ENCODE results near the gene AQP11. TPM values are rescaled to one million over a fixed set of nuclear protein-coding genes. Genes with fewer than 3 reads are reported as not detected.

The AQP11 gene
- total RNA-seq, 2 donors from 2014 or later = 0.22 to 0.69 TPM

GRCh38 chr11:77654770-77655434 lies 65.1 kb downstream of the AQP11 start:
- Mint-ChIP-seq H3K27me3 (ENCODE audit: low read depth) (peaks cover 4% of the 10 kb centered on the region), H3K9me3 (no peaks in the 10 kb centered on the region), H3K4me3 (no peak overlapping the region), H3K4me1 (ENCODE audit: low read depth) (no peaks in the 10 kb centered on the region), H3K27ac (no peak overlapping the region), H3K36me3 (ENCODE audit: insufficient read depth in 2 of 2) (no peaks in the 10 kb centered on the region)
- ATAC-seq (replicated peaks in 1 of 2) (no peak), DNase-seq (no peak)

GRCh38 chr11:77656362-77656761 lies 66.6 kb downstream of the AQP11 start:
- Mint-ChIP-seq H3K36me3 (ENCODE audit: insufficient read depth in 2 of 2) (no peaks in the 10 kb centered on the region), H3K4me1 (ENCODE audit: low read depth) (no peaks in the 10 kb centered on the region), H3K9me3 (no peaks in the 10 kb centered on the region), H3K4me3 (no peak overlapping the region), H3K27me3 (ENCODE audit: low read depth) (no peaks in the 10 kb centered on the region), H3K27ac (no peak overlapping the region)
- DNase-seq (no peak), ATAC-seq (replicated peaks in 1 of 2) (no peak)

GRCh38 chr11:77658213-77659013 lies 68.7 kb downstream of the AQP11 start:
- no peaks in the 10 kb centered on the region for H3K9me3 Mint-ChIP-seq
- ATAC-seq (replicated peaks in 1 of 2) (no peak), DNase-seq (no peak)
- H3K27me3 Mint-ChIP-seq (ENCODE audit: low read depth) = no peaks in the 10 kb centered on the region
- H3K36me3 Mint-ChIP-seq (ENCODE audit: insufficient read depth in 2 of 2) = no peaks in the 10 kb centered on the region
- H3K27ac Mint-ChIP-seq = no peak overlapping the region
- no peak overlapping the region for H3K4me3 Mint-ChIP-seq
- no peaks in the 10 kb centered on the region for H3K4me1 Mint-ChIP-seq (ENCODE audit: low read depth)

Other genes starting within 250 kb of the AQP11 start
- gene PAK1, start 115.9 kb upstream of the AQP11 start, total RNA-seq = 10 to 100 TPM; 40.8 to 56.8 TPM
- gene CLNS1A, start 47.8 kb downstream of the AQP11 start, total RNA-seq = 100 to 1,000 TPM; 162 to 174 TPM
- 10 to 100 TPM; 57.6 to 69.9 TPM for gene RSF1, start 230.8 kb downstream of the AQP11 start, total RNA-seq
- 10 to 100 TPM; 10.5 to 14.7 TPM for gene AAMDC, start 231.2 kb downstream of the AQP11 start, total RNA-seq

Data from activated T-cell treated with anti-CD3 and anti-CD28 coated beads, Interleukin-2, amount 50 U/mL, for 72 hours (primary cell).